Stimulated activated naive CD8-positive, alpha-beta T cell treated with anti-CD3 and anti-CD28 coated beads, Interleukin-15, Interleukin-2, amounts not matched to agents 100 U/mL and 50 U/mL, for 24 hours (primary cell): ENCODE results near the gene NME3.

ENCODE experiments used
- ATAC-seq: fragments of 150-1000 bp; cut with Tn5 transposase; one replicate; pipeline ENCODE4 v1.10.0; 2021
- DNase-seq: peaks from one replicate; pipeline ENCODE4 v3.0.0; 2021

NME3 gene

GRCh38 chr16:1724491-1724890, 46.9 kb downstream of the NME3 start:
- DNase-seq (no peak), ATAC-seq (no peak)

GRCh38 chr16:1723450-1724147, 47.7 kb downstream of the NME3 start:
- DNase-seq = peak; percentile 55
- no peak for ATAC-seq

- no peak for ATAC-seq
- no peak for DNase-seq
Measured at GRCh38 chr16:1721372-1721771, 50.0 kb downstream of the NME3 start.
